Activated CD4-positive, alpha-beta T cell treated with anti-CD3 and anti-CD28 coated beads for 24 hours (primary cell): ENCODE data around the gene LRP1.

Experiments used
- DNase-seq, 2 donors: peaks; one replicate each; pipeline ENCODE4 v3.0.0-alpha.2; 2020; ENCODE audit warnings: low read depth in 2 of 2

The LRP1 gene

GRCh38 chr12:57154804-57155434 lies 26.6 kb downstream of the LRP1 start:
- no peak for DNase-seq

GRCh38 chr12:57156701-57157403 lies 28.6 kb downstream of the LRP1 start:
- no peak for DNase-seq

- no peak for DNase-seq
These were observed 29.4 kb downstream of the LRP1 start for GRCh38 chr12:57157588-57158173.

DNA sequence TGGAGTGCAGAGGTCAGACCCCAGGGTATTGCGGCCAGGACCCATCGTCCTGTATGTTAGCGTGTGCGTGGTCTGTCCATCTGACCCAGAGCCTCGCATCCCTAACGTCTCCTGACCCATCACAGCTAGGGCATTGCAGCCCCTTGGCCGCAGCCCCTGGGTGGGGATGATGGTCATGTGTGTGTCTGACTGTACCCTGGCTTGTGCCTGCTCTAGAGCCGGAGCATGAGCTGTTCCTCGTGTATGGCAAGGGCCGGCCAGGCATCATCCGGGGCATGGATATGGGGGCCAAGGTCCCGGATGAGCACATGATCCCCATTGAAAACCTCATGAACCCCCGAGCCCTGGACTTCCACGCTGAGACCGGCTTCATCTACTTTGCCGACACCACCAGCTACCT lies 29.9 kb downstream of the LRP1 start:
- no peak for DNase-seq

DNA sequence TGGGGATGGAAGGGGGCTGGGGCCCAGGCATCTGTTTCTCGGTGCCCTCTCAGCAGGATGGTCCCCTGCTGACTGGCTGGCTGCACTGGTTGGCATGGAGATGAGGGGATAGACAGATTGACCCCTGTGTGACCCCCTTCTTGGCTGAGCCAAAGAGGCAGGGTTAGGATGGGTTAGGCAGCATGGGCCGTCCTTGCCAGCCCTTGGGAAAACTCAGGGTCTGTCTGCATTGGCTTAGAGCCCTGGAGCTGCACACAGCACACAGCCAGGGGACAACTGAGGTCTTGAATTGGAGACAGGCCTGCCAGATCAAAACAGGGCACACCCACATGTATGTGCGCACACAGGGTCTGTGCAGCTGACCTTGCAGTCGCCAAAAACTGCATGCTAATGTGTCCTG lies 30.4 kb downstream of the LRP1 start:
- no peak for DNase-seq

DNA sequence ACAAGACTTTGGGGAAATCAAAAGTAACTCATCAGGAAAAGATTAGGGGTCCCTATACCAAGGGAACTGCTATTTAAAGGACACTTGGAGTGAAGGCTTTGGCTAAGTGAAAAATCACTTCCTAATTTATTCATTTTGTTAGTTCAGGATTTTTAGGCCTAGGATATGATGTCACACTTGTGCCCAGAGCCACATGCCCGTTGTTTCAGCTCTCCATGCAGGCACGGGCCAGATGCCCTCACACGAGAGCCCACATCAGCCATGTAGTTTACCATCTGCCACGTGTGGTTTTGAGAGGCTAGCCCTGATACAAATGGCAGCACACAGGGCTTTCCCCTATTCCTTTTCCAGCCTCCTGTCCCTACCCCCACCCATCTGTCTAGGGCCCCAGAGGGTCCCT lies 31.0 kb downstream of the LRP1 start:
- DNase-seq, result no peak

DNA sequence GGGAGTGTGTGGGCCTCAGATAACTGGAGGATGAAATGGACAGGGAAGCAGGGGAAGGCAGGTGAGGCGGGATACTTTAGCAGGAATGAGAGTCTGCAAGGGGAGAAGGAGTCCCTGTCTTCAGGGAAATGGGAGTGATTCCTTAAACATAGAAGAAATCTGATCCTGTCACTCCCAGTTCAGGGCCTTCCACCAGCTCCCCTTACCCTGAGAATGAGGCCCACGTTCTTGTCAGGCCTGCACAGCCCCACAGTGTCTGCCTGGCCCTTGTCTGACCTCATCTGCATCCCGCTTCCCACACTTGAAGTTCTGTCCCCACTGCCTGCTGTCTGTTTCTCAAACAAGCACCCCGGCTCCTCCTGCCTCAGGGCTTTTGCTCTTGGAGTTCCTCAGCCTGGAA lies 31.8 kb downstream of the LRP1 start:
- no peak for DNase-seq

DNA sequence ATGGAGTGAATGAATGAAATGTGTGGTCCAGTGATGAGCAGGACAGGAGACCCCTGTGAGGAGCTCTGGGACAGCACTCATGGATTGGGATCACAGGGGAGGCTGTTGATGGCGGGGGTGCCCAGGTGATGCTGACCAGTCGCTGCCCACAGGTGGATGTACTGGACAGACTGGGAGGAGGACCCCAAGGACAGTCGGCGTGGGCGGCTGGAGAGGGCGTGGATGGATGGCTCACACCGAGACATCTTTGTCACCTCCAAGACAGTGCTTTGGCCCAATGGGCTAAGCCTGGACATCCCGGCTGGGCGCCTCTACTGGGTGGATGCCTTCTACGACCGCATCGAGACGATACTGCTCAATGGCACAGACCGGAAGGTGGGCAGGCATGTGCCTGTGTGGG lies 32.5 kb downstream of the LRP1 start:
- no peak for DNase-seq

DNA sequence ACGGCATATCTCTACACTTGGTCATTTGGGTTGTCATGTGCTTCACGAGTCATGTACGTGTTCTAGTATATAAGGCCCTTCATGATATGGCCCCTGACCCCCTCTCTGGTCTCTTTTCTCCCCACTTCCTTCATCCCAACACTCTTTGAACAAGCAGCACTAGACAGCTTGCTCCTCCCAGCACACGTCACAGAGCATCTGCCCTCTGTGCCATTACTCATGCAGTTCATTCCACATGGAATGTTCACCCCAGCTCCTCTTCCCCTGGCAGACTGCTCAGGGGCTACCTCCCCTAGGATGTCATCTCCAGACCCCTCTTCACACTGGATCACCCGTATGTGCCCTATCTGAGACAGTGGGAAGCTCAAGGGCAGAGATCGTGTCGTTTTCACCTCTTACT lies 33.2 kb downstream of the LRP1 start:
- DNase-seq, result no peak

GRCh38 chr12:57162553-57163125 lies 34.4 kb downstream of the LRP1 start:
- no peak for DNase-seq

GRCh38 chr12:57164454-57164853 lies 36.2 kb downstream of the LRP1 start:
- DNase-seq, result no peak

- no peak for DNase-seq
These were observed 36.8 kb downstream of the LRP1 start for GRCh38 chr12:57164966-57165625.

GRCh38 chr12:57165741-57166140 lies 37.5 kb downstream of the LRP1 start:
- DNase-seq, result no peak

- DNase-seq, result peak; percentile 21 to 37
These were observed 38.7 kb downstream of the LRP1 start for GRCh38 chr12:57166971-57167371.

DNA sequence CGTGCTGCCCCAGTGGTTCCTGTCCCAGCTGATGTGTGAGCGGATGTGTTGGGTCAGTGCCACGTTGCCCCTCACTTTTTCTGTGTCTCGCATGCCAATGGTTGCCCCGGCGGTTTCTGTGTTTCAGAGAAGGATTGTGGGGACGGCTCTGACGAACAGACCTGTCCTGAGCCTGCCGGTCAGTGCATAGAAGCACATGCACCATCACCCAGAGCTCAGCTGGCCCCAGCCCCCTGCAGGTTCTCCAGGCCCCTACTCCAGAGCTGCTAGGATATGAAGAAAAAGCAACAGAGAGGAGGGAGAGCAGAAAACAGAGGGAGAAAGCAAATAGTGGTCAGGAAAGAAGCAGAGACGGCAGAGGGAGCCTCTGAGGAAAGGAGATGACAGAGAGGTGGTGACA lies 39.8 kb downstream of the LRP1 start:
- no peak for DNase-seq

- DNase-seq, result no peak
These were observed 40.9 kb downstream of the LRP1 start for GRCh38 chr12:57169046-57169795.

GRCh38 chr12:57169969-57170368 lies 41.7 kb downstream of the LRP1 start:
- no peak for DNase-seq

GRCh38 chr12:57170408-57170807 lies 42.1 kb downstream of the LRP1 start:
- no peak for DNase-seq

- DNase-seq, result no peak
These were observed 42.6 kb downstream of the LRP1 start for GRCh38 chr12:57170927-57171326.

DNA sequence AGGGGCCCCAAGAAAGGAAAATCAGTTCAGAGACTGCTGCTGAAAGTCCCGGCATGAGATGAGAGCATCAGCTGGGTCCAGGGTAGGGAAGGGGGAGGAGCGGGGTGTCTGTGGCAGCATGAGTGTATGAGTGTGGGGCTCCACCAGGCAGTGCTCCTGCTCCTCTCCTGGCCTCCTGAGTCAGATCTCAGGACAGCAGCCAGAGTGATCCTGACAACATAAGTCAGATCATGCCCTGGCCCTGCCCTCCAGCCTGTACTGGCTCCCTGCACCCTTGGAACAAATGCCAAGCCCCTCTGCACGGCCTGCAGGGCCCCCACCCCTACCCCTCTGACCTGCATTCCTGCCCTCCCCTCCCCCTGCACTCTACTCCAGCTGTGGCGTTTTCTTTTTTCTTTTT lies 43.4 kb downstream of the LRP1 start:
- no peak for DNase-seq

- DNase-seq, result no peak
These were observed 44.8 kb downstream of the LRP1 start for GRCh38 chr12:57173089-57173488.

DNA sequence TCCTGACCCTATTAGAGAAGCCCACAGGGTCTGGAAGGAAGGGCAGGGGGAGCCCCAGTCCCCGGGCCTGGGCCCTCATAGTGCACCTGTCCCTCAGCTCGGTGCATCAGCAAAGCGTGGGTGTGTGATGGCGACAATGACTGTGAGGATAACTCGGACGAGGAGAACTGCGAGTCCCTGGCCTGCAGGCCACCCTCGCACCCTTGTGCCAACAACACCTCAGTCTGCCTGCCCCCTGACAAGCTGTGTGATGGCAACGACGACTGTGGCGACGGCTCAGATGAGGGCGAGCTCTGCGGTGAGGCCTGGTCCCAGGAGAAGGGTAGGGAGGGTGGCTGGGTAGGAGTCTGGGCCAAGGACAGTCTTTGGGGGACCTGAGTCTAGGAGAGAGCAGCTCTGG lies 45.4 kb downstream of the LRP1 start:
- no peak for DNase-seq
